Measurements from ENCODE around the gene SASH1. TPM values are rescaled to one million over a fixed set of nuclear protein-coding genes. Genes with fewer than 3 reads are reported as not detected.

SASH1 gene
- total RNA-seq, 1 experiment from 2014 or later, result 27.4 TPM

DNA sequence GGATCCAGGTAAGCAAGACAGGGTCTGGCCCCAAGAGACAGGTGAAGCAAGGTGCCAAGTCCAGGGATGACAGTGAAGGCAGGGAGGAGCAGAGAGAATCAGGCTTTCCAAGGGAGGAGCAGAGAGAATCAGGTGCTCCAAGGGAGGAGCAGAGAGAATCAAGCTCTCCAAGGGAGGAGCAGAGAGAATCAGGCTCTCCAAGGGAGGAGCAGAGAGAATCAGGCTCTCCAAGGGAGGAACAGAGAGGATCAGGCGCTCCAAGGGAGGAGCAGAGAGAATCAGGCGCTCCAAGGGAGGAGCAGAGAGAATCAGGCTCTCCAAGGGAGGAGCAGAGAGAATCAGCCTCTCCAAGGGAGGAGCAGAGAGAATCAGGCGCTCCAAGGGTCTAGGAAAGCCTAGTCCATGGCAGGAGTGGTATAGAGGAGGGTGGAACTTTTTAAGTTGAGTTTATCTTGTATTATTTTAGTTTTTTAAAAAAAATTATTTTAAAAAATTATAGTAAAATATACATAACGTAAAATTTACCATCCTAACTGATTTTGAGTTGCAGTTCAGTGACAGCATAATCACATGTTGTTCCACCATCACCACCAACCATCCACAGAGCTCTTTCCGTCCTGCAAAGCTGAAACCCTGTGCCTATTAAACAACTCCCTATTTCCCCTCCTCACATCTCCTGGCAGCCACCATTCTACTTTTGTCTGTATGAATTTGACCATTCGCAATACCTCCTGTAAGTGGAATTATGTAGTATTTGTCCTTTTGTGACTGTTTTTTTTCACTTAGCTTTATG lies 64.1 kb downstream of the SASH1 start:
- peaks cover 25% of the 10 kb centered on the region for H3K4me1 Mint-ChIP-seq
- DNase-seq (ENCODE audit: low spot score) (no peak), ATAC-seq (no peak)
- 0 out of 2 replicates have a peak, but pooled peaks cover 4% of the 10 kb centered on the region for H3K9me3 Mint-ChIP-seq
- H3K36me3 Mint-ChIP-seq, result no peaks in the 10 kb centered on the region
- ChIA-PET CTCF (interaction anchor here (0.6 to 1.1 kb wide), 3 partner anchors 24 to 46 kb away, joined by 3 to 7 read pairs (median 3); no protein-coding TSS in a partner anchor), POLR2A (interaction anchor here (0.7 kb wide), 1 partner anchor 674 kb away, joined by 4 read pairs; no protein-coding TSS in a partner anchor)
- H3K4me3 Mint-ChIP-seq, result no peak overlapping the region
- TF ChIP-seq ZNF263 (CRISPR knock-in tag; IDR thresholded peaks at IDR 0.05; ENCODE audit: low read depth) (peak; percentile 55; the same call in 1 of the 2 replicates), ZNF425 (CRISPR knock-in tag; conservative IDR thresholded peaks at IDR 0.05) (no peak)
- H3K27ac Mint-ChIP-seq, result peak overlapping the region; percentile 31; the same call in 1 of the 2 replicates
- H3K27me3 Mint-ChIP-seq (ENCODE audit: low read depth), result no peaks in the 10 kb centered on the region

DNA sequence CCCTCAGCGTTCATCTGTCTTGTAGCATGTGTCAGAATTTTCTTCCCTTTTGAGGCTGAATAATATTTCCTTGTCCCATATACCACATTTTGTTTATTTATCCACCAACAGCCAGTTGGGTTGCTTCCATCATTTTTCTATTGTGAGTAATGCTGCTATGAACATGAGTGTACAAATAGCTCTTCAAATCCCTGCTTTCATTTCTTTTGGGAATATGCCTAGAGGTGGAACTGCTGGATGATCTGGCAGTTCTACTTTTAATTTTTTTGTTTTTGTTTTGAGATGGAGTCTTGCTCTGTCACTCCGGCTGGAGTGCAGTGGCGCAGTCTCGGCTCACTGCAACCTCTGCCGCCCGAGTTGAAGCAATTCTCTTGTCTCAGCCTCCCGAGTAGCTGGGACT lies 64.7 kb downstream of the SASH1 start:
- no peak overlapping the region for H3K4me3 Mint-ChIP-seq
- ChIA-PET POLR2A (no interaction called here), CTCF (interaction anchor here (0.6 to 1.1 kb wide), 12 partner anchors 11 to 1673 kb away, joined by 3 to 7 read pairs (median 3); no protein-coding TSS in a partner anchor)
- peaks cover 25% of the 10 kb centered on the region for H3K4me1 Mint-ChIP-seq
- H3K27ac Mint-ChIP-seq, result no peak overlapping the region
- DNase-seq (ENCODE audit: low spot score) (no peak), ATAC-seq (no peak)
- H3K9me3 Mint-ChIP-seq, result 0 out of 2 replicates have a peak, but pooled peaks cover 4% of the 10 kb centered on the region
- no peaks in the 10 kb centered on the region for H3K36me3 Mint-ChIP-seq
- H3K27me3 Mint-ChIP-seq (ENCODE audit: low read depth), result no peaks in the 10 kb centered on the region
- TF ChIP-seq JUN (CRISPR knock-in tag; IDR thresholded peaks at IDR 0.05), result no peak
- TF ChIP-seq ZNF317 (CRISPR knock-in tag; IDR thresholded peaks at IDR 0.05; ENCODE audit: borderline replicate concordance, low read depth), result no peak
- TF ChIP-seq KAT7 (CRISPR knock-in tag; IDR thresholded peaks at IDR 0.05; ENCODE audit: borderline replicate concordance), result no peak
- TF ChIP-seq, protein P1, sequence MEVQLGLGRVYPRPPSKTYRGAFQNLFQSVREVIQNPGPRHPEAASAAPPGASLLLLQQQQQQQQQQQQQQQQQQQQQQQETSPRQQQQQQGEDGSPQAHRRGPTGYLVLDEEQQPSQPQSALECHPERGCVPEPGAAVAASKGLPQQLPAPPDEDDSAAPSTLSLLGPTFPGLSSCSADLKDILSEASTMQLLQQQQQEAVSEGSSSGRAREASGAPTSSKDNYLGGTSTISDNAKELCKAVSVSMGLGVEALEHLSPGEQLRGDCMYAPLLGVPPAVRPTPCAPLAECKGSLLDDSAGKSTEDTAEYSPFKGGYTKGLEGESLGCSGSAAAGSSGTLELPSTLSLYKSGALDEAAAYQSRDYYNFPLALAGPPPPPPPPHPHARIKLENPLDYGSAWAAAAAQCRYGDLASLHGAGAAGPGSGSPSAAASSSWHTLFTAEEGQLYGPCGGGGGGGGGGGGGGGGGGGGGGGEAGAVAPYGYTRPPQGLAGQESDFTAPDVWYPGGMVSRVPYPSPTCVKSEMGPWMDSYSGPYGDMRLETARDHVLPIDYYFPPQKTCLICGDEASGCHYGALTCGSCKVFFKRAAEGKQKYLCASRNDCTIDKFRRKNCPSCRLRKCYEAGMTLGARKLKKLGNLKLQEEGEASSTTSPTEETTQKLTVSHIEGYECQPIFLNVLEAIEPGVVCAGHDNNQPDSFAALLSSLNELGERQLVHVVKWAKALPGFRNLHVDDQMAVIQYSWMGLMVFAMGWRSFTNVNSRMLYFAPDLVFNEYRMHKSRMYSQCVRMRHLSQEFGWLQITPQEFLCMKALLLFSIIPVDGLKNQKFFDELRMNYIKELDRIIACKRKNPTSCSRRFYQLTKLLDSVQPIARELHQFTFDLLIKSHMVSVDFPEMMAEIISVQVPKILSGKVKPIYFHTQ (CRISPR knock-in tag; IDR thresholded peaks at IDR 0.05), result no peak
- TF ChIP-seq ZMAT4 (CRISPR knock-in tag; IDR thresholded peaks at IDR 0.05), result no peak
- no peak for TF ChIP-seq ETV6 (CRISPR knock-in tag; IDR thresholded peaks at IDR 0.05)
- TF ChIP-seq MLX (CRISPR knock-in tag; IDR thresholded peaks at IDR 0.05), result no peak
- no peak for TF ChIP-seq FOXJ3 (CRISPR knock-in tag; IDR thresholded peaks at IDR 0.05; ENCODE audit: borderline replicate concordance)
- no peak for TF ChIP-seq ZBTB43 (CRISPR knock-in tag; IDR thresholded peaks at IDR 0.05)
- no peak for TF ChIP-seq ZNF121 (CRISPR knock-in tag; IDR thresholded peaks at IDR 0.05)
- no peak for TF ChIP-seq ZNF263 (CRISPR knock-in tag; IDR thresholded peaks at IDR 0.05; ENCODE audit: low read depth)
- no peak for TF ChIP-seq MXD4 (CRISPR knock-in tag; IDR thresholded peaks at IDR 0.05; ENCODE audit: borderline replicate concordance)
- TF ChIP-seq USF1 (CRISPR knock-in tag; IDR thresholded peaks at IDR 0.05), result no peak
- TF ChIP-seq, protein P2, sequence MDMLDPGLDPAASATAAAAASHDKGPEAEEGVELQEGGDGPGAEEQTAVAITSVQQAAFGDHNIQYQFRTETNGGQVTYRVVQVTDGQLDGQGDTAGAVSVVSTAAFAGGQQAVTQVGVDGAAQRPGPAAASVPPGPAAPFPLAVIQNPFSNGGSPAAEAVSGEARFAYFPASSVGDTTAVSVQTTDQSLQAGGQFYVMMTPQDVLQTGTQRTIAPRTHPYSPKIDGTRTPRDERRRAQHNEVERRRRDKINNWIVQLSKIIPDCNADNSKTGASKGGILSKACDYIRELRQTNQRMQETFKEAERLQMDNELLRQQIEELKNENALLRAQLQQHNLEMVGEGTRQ (CRISPR knock-in tag; IDR thresholded peaks at IDR 0.05), result no peak
- TF ChIP-seq ZNF425 (CRISPR knock-in tag; conservative IDR thresholded peaks at IDR 0.05), result no peak
- no peak for TF ChIP-seq MYBL2 (CRISPR knock-in tag; IDR thresholded peaks at IDR 0.05)
- no peak for TF ChIP-seq SMAD3 (CRISPR knock-in tag; IDR thresholded peaks at IDR 0.05; ENCODE audit: borderline replicate concordance)

All from WTC11 (cell line).